Caco-2 (cell line): Measurements from ENCODE around the gene PIK3C2G. TPM values are rescaled to one million over a fixed set of nuclear protein-coding genes. Genes with fewer than 3 reads are reported as not detected.

Source experiments
- Bru-seq: library from RNA; stranded (reverse); fragments of 400-500 nt; gene quantifications from one replicate; lab custom pipeline; 2021; lab: Mats Ljungman, UMichigan
- BruChase-seq, 2 experiments: library from RNA; stranded (reverse); fragments of 400-500 nt; gene quantifications; one replicate each; lab custom pipeline; 2021; lab: Mats Ljungman, UMichigan
- BruUV-seq: library from RNA; stranded (reverse); fragments of 400-500 nt; replicated peaks from 2 replicates; lab custom pipeline; 2021; lab: Mats Ljungman, UMichigan
- CTCF ChIA-PET: fragments of 300-600 bp; sonication (Branson Sonifier 250); formaldehyde crosslinking; loops from one replicate; lab custom pipeline; 2022; ENCODE audit warnings: antibody characterized with exemption; lab: Charles Lee
- POLR2A ChIA-PET: fragments of 300-600 bp; sonication (Branson Sonifier 250); formaldehyde crosslinking; loops from one replicate; lab custom pipeline; 2022; ENCODE audit warnings: antibody characterized with exemption; lab: Charles Lee
- DNase-seq, 2 experiments: peaks; one replicate each; pipeline versions ENCODE4 v3.0.0 to v3.0.0-alpha.2; 2020 to 2022
- H3K27me3 ChIP-seq: replicated peaks from 2 replicates; pipeline ENCODE4 v1.6.0; 2011; ENCODE audit warnings: low read length; ENCODE audit not compliant: control insufficient read depth, insufficient read depth
- H3K36me3 ChIP-seq: 2 replicates; pipeline ENCODE4 v1.5.1; 2011; ENCODE audit warnings: low read length; ENCODE audit not compliant: control insufficient read depth, insufficient read depth
- H3K4me1 ChIP-seq: fragments of 250-450 bp; sonication (Bioruptor Pico); 2 replicates; pipeline ENCODE4 v1.5.1; 2020; ENCODE audit warnings: mild to moderate bottlenecking
- H3K4me3 ChIP-seq: 2 replicates; pipeline ENCODE4 v1.5.1; 2011; ENCODE audit warnings: low read depth, mild to moderate bottlenecking, control low read depth, low read length
- H3K9me3 ChIP-seq: fragments of 250-450 bp; sonication (Bioruptor Pico); 2 replicates; pipeline ENCODE4 v1.5.1; 2020; ENCODE audit warnings: mild to moderate bottlenecking, moderate library complexity
- H3K27ac Mint-ChIP-seq: one replicate; pipeline ENCODE4 v1.8.0; 2022; ENCODE audit warnings: mixed read lengths; ENCODE audit not compliant: unreplicated experiment
- H3K27me3 Mint-ChIP-seq: one replicate; pipeline ENCODE4 v1.8.0; 2022; ENCODE audit warnings: mixed read lengths; ENCODE audit not compliant: insufficient read depth, unreplicated experiment
- H3K36me3 Mint-ChIP-seq: one replicate; pipeline ENCODE4 v1.8.0; 2022; ENCODE audit warnings: mild to moderate bottlenecking, mixed read lengths; ENCODE audit not compliant: insufficient read depth, unreplicated experiment
- H3K4me1 Mint-ChIP-seq: one replicate; pipeline ENCODE4 v1.8.0; 2022; ENCODE audit warnings: low read depth, mixed read lengths; ENCODE audit not compliant: unreplicated experiment
- H3K4me3 Mint-ChIP-seq: one replicate; pipeline ENCODE4 v1.8.0; 2022; ENCODE audit warnings: mild to moderate bottlenecking, moderate library complexity, mixed read lengths; ENCODE audit not compliant: unreplicated experiment
- H3K9me3 Mint-ChIP-seq: one replicate; pipeline ENCODE4 v1.8.0; 2022; ENCODE audit warnings: mixed read lengths; ENCODE audit not compliant: unreplicated experiment
- intact Hi-C: fragments of 100-400 bp; cut with micrococcal nuclease; formaldehyde crosslinking; loops from one replicate; pipeline ENCODE4 v1.10.0; 2022; ENCODE audit not compliant: unreplicated experiment
- long read RNA-seq: library from polyadenylated mRNA; stranded (forward); transcript quantifications from one replicate; pipeline ENCODE4 v2.0.0, GENCODE V29; 2022
- total RNA-seq: library from RNA; stranded (reverse); gene quantifications from 2 replicates; pipeline ENCODE4 v1.2.3, GENCODE V29; 2022
- TF ChIP-seq, protein P1 (sequence below), 2 experiments: fragments of 200-600 bp in 1 of 2; IDR thresholded peaks; 1 replicate in 1 of 2; 2 replicates in 1 of 2; pipeline versions ENCODE4 v1.5.1 to v1.8.0; 2011 to 2022; ENCODE audit warnings: antibody characterized with exemption in 1 of 2, control low read depth in 1 of 2, inconsistent platforms in 1 of 2, low read depth in 1 of 2, low read length in 1 of 2, mild to moderate bottlenecking in 1 of 2, moderate library complexity in 1 of 2; ENCODE audit not compliant: insufficient read depth in 1 of 2, severe bottlenecking in 1 of 2, unreplicated experiment in 1 of 2

PIK3C2G gene
- total RNA-seq = not detected in 2 replicates
- percentile 2 among the genes with signal in this experiment for Bru-seq, nascent RNA
- BruChase-seq, experiment 1, labeled RNA remaining after a 2-hour chase = percentile 2 among the genes with signal in this experiment
- BruChase-seq, experiment 2, labeled RNA remaining after a 6-hour chase = percentile 3 among the genes with signal in this experiment
- long read RNA-seq = 0 reads

- TF ChIP-seq, protein P1, sequence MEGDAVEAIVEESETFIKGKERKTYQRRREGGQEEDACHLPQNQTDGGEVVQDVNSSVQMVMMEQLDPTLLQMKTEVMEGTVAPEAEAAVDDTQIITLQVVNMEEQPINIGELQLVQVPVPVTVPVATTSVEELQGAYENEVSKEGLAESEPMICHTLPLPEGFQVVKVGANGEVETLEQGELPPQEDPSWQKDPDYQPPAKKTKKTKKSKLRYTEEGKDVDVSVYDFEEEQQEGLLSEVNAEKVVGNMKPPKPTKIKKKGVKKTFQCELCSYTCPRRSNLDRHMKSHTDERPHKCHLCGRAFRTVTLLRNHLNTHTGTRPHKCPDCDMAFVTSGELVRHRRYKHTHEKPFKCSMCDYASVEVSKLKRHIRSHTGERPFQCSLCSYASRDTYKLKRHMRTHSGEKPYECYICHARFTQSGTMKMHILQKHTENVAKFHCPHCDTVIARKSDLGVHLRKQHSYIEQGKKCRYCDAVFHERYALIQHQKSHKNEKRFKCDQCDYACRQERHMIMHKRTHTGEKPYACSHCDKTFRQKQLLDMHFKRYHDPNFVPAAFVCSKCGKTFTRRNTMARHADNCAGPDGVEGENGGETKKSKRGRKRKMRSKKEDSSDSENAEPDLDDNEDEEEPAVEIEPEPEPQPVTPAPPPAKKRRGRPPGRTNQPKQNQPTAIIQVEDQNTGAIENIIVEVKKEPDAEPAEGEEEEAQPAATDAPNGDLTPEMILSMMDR (IDR thresholded peaks at IDR 0.05; ENCODE audit: insufficient read depth in 1 of 2, low read depth in 1 of 2, low read length in 1 of 2, severe bottlenecking in 1 of 2, unreplicated experiment in 1 of 2) = no peak
- Mint-ChIP-seq H3K4me3 (no peak within 1 kb of the TSS), H3K36me3 (no peaks in the 10 kb centered on the region), H3K4me1 (no peaks in the 10 kb centered on the region), H3K27ac (no peak within 1 kb of the TSS), H3K9me3 (no peaks in the 10 kb centered on the region), H3K27me3 (peaks cover 17% of the 10 kb centered on the region)
- H3K4me3 ChIP-seq = no peak within 1 kb of the TSS
- H3K4me1 ChIP-seq = no peaks in the 10 kb centered on the region
- DNase-seq = no peak
- no peaks in the 10 kb centered on the region for H3K36me3 ChIP-seq
- ChIA-PET CTCF (interaction anchor here (1.2 kb wide), 1 partner anchor 59 kb away, joined by 4 read pairs; no protein-coding TSS in a partner anchor), POLR2A (no interaction called here)
- BruUV-seq = no TSS peak
- intact Hi-C loops = no loop called here
- H3K9me3 ChIP-seq = no peaks in the 10 kb centered on the region
- H3K27me3 ChIP-seq = no peaks in the 10 kb centered on the region
Measured at GRCh38 chr12:18261273-18261672, at the start of gene PIK3C2G. PIK3C2G (plus strand) TSS chr12:18261518; CDS start chr12:18282082, 20,564 bp downstream.

DNA sequence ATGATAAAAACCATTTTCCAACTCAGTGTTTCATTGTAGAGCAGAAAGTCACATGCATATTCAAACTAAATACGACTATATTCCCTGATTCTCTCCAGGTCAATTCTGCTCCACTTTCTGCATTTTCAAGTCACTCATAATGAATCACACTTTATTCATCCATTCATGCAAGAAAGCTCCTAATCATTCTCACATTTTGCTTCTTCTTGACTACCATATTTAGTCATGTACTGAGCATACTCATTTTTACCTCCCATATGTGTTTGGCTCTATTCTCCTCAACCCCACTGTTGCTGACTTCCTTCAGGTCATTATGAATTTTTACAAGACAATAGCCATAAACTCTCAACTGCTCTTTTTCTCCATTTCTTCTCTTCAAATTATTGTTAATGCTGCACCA is 43.4 kb upstream of the PIK3C2G start:
- TF ChIP-seq, protein P1 (IDR thresholded peaks at IDR 0.05; ENCODE audit: insufficient read depth in 1 of 2, low read depth in 1 of 2, low read length in 1 of 2, severe bottlenecking in 1 of 2, unreplicated experiment in 1 of 2) = no peak
- H3K27me3 Mint-ChIP-seq = peaks cover 6% of the 10 kb centered on the region
- no peaks in the 10 kb centered on the region for H3K9me3 Mint-ChIP-seq
- POLR2A ChIA-PET = no interaction called here
- no peaks in the 10 kb centered on the region for H3K36me3 ChIP-seq
- H3K4me1 ChIP-seq = no peaks in the 10 kb centered on the region
- intact Hi-C loops = no loop called here
- CTCF ChIA-PET = no interaction called here
- no peak overlapping the region for H3K4me3 Mint-ChIP-seq
- H3K27ac Mint-ChIP-seq = no peak overlapping the region
- H3K27me3 ChIP-seq = no peaks in the 10 kb centered on the region
- no peaks in the 10 kb centered on the region for H3K4me1 Mint-ChIP-seq
- no TSS peak for BruUV-seq
- H3K36me3 Mint-ChIP-seq = no peaks in the 10 kb centered on the region
- no peak for DNase-seq
- H3K4me3 ChIP-seq = no peak overlapping the region
- no peaks in the 10 kb centered on the region for H3K9me3 ChIP-seq

DNA sequence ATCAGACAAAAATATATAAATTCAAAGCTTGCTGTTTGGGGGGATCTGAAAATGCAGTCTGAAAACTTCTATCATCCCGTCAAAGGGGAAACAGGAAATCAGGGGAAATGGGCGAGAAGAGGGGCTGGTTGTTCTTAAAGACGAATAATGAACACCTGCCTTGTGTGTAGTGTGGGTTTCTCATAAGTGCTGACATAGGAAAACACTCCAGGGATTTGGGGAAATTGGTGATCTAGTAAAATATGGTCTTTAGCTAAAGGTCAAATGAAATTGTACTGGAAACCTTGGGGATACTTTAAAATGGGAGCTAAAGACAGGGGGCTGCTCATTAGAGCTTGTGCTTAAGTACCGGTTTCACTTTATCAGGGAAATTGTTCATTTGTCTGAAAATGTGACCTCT is 39.6 kb upstream of the PIK3C2G start:
- no peaks in the 10 kb centered on the region for H3K4me1 ChIP-seq
- intact Hi-C loops = no loop called here

More for the DNA sequence above, 39.6 kb upstream of the PIK3C2G start:
- Mint-ChIP-seq H3K27ac (no peak overlapping the region), H3K36me3 (no peaks in the 10 kb centered on the region), H3K4me3 (no peak overlapping the region), H3K4me1 (no peaks in the 10 kb centered on the region), H3K9me3 (no peaks in the 10 kb centered on the region), H3K27me3 (peaks cover 3% of the 10 kb centered on the region)
- no peaks in the 10 kb centered on the region for H3K36me3 ChIP-seq
- no peaks in the 10 kb centered on the region for H3K9me3 ChIP-seq
- no TSS peak for BruUV-seq
- CTCF ChIA-PET = no interaction called here
- DNase-seq = no peak
- TF ChIP-seq, protein P1 (IDR thresholded peaks at IDR 0.05; ENCODE audit: insufficient read depth in 1 of 2, low read depth in 1 of 2, low read length in 1 of 2, severe bottlenecking in 1 of 2, unreplicated experiment in 1 of 2) = no peak
- POLR2A ChIA-PET = no interaction called here
- no peaks in the 10 kb centered on the region for H3K27me3 ChIP-seq
- H3K4me3 ChIP-seq = no peak overlapping the region
